Pericardium fibroblast (primary cell): ENCODE data around the gene FAM229B. TPM values are rescaled to one million over a fixed set of nuclear protein-coding genes. Genes with fewer than 3 reads are reported as not detected.

Experiments used
- total RNA-seq: library from RNA; depleted of rRNA; stranded (reverse); fragments of >200 nt; gene quantifications from 2 replicates; pipeline ENCODE4 v1.2.3, GENCODE V29; 2015

The FAM229B gene
- total RNA-seq, result 9.9 and 11.6 TPM in 2 replicates

GRCh38 chr6:112087136-112087911, at the start of gene FAM229B, which contains the start of gene TUBE1:
FAM229B (plus strand) TSS chr6:112087591; CDS start chr6:112099284, 11,693 bp downstream.
TUBE1 (minus strand) TSS chr6:112087482; CDS start chr6:112087434, 48 bp downstream.

GRCh38 chr6:112054001-112054400, 33.4 kb upstream of the FAM229B start, which contains the start of gene CCN6:
CCN6 (plus strand) TSS chr6:112054104; CDS start chr6:112054358, 254 bp downstream.

Other genes with a start within 250 kb of the FAM229B start
- 44.3 and 75.1 TPM in 2 replicates for gene FYN, start 214.1 kb upstream of the FAM229B start, total RNA-seq
- not detected in 2 replicates for gene CCN6, start 33.5 kb upstream of the FAM229B start, total RNA-seq
- gene TUBE1, start 109 bp upstream of the FAM229B start, total RNA-seq, result 21.5 and 21.6 TPM in 2 replicates
- gene LAMA4, start 167.0 kb downstream of the FAM229B start, total RNA-seq, result 170 and 281 TPM in 2 replicates